Type B pancreatic cell (in vitro differentiated cells): ENCODE data around the gene SGK1. TPM values are rescaled to one million over a fixed set of nuclear protein-coding genes. Genes with fewer than 3 reads are reported as not detected.

Source experiments
- DNase-seq: peaks from one replicate; pipeline ENCODE4 v3.0.0; 2021; ENCODE audit warnings: mixed read lengths; ENCODE audit not compliant: unreplicated experiment; ENCODE audit errors: extremely low spot score
- H3K27ac Mint-ChIP-seq: 2 replicates; pipeline ENCODE4 v1.8.0; 2021; ENCODE audit warnings: mild to moderate bottlenecking, mixed read lengths
- H3K27me3 Mint-ChIP-seq: 2 replicates; pipeline ENCODE4 v1.8.0; 2021; ENCODE audit warnings: mixed read lengths
- H3K36me3 Mint-ChIP-seq: 2 replicates; pipeline ENCODE4 v1.8.0; 2021; ENCODE audit warnings: mixed read lengths
- H3K4me1 Mint-ChIP-seq: one replicate; pipeline ENCODE4 v1.8.0; 2021; ENCODE audit warnings: mixed read lengths; ENCODE audit not compliant: unreplicated experiment
- H3K4me3 Mint-ChIP-seq: 2 replicates; pipeline ENCODE4 v1.8.0; 2021; ENCODE audit warnings: mild to moderate bottlenecking, mixed read lengths
- H3K9me3 Mint-ChIP-seq: 2 replicates; pipeline ENCODE4 v1.8.0; 2021; ENCODE audit warnings: mixed read lengths
- CTCF ChIP-seq: fragments of 200-600 bp; sonication (generic); conservative IDR thresholded peaks from 2 replicates; pipeline ENCODE4 v1.5.0; 2021; ENCODE audit warnings: antibody characterized with exemption, mild to moderate bottlenecking
- total RNA-seq: library from RNA; stranded (reverse); gene quantifications from 2 replicates; pipeline ENCODE4 v1.2.1, GENCODE V29; 2021; ENCODE audit warnings: low replicate concordance

Gene SGK1
- total RNA-seq, 1 donor from 2014 or later, result 52.6 TPM

GRCh38 chr6:134119486-134119885 is 198.4 kb downstream of the SGK1 start:
- Mint-ChIP-seq H3K4me3 (no peak overlapping the region), H3K27me3 (no peaks in the 10 kb centered on the region), H3K9me3 (no peaks in the 10 kb centered on the region), H3K4me1 (peaks cover 16% of the 10 kb centered on the region), H3K27ac (no peak overlapping the region), H3K36me3 (no peaks in the 10 kb centered on the region)
- DNase-seq, result no peak
- TF ChIP-seq CTCF, result no peak
